HG02981 (cell line): Measurements from ENCODE around the gene ANKRD44.
A peak's percentile ranks its signal among the peaks of the same experiment; 100 is the strongest.

Experiments used
- ATAC-seq: cut with Tn5 transposase; IDR thresholded peaks from one replicate; pipeline ENCODE4 v1.9.1; 2021; ENCODE audit warnings: mild to moderate bottlenecking, moderate library complexity; ENCODE audit not compliant: unreplicated experiment

The ANKRD44 gene

DNA sequence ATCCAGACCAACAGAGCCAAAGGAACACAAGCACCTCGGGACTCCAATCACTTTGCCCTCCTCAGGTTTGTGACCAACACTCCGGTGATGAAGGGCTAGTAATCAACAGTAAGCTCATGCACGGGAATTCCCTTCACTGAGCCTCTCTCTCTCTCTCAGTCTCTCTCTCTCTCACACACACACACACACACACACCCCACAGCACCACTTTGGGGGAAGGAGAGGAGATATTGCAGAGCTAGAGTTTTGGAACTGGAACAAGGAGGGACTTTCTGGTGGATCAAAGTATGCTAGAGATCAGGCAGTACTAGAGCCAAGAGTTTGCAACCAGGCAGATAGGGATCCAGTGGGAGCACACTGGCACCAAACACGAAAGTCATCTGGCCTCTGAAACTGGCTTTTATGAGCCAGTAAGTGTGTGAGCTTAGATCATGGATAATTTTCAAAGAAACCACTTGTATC lies 98.7 kb downstream of the ANKRD44 start:
- ATAC-seq = no peak

DNA sequence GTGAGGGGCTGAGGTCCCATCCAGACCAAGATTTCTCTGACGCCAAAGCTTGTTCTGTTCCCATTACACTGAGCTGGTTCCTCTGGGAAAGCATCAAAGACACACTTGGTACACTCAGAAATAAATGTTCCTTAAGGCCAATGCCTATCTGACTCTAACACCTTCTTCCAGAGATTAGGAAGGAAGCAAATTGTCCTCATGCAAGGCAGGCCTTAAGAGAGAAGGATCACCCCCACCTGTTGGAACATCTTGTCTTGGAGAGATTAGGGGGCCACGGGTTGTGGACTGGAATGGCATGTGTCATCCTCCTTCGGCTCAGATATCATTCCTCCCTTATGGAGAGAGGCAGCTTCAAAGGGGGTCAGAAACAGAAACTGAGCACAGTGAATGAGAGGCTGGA lies 100.2 kb downstream of the ANKRD44 start:
- no peak for ATAC-seq

DNA sequence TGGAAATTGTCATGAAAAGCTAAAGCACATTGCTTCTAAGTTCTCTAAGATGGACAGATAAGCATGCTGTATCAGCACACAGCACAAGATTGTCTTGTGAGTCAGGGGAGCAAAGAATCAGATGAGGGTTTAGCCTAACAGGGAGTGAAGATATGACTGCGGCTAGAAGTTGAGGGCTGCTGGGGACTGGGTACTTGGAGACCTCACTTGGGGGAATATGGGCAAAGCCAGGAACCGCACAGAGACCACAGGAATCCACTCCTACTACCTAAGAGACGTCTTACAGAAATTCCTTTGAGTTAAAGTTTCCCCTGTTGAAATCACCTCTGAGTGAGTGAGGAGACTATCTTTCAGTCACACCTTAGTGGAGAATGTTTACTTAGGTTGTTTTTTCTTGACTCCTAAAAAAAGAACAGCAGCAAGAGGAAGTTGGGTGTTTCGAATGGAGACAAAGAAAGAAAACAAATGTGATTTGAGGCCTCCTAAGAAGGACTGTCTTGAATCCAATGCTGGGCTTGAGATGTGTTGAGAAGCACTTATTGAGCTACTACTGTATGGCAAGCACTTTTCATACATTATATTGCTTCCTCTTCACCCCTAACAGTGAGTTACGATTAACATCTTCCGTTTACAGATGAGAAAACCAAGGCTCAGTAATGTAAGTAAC lies 100.7 kb downstream of the ANKRD44 start:
- ATAC-seq = no peak

DNA sequence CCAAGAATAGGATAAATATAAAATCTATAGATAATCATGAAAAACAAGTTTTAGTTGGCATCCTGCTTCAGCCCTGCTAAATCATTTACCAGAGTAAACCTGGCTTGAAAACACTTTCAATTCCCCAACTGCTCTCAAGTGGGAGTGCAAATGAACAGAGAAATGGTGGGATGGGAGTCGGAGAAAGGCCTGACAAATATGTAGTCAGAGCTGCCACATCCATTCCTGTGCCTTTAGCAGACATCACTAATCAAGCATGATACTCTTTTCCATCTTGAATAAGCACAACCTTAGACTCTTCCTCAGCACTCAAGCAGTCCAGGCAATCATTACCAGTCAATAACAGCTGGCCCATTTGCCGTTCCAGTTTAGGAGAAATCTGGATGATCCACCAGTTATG lies 101.3 kb downstream of the ANKRD44 start:
- ATAC-seq = peak; percentile 24

DNA sequence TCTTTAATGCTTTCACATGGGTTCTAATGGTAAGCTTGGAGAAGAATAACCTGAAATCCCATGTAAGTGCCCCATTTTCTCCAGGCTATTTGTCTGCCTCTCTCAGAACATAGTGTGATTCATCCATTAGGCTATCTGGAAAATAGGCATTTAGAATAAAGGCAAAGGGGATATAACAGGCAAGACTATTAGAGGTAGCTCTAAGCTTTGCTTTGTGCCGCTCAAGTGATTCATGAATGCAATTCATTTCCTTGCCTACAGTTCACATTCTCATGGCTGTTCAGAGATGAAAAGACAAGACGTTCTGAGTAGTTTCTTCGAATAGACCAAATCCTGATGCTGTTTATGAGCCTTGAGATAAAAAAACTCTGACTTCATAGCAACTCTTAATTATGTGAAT lies 101.7 kb downstream of the ANKRD44 start:
- ATAC-seq = no peak

DNA sequence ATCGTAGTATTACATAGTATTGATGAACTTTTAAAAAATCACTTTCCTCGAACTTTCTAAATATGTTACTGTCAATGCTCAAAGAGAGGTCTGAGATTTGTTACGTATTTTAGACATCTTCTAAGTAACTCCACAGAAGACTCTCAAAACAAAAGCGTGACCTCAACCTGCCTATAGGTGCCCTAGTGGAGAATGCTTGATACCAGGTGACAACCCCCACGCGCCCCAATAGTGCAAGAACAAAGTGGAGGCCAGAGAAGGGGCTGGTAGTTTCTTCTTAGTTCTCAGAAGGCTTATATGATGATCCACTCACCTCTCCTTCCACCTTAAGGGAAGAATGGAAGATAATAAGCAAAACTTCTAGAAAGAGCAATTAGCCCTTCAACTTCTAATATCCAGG lies 102.6 kb downstream of the ANKRD44 start:
- ATAC-seq = no peak

DNA sequence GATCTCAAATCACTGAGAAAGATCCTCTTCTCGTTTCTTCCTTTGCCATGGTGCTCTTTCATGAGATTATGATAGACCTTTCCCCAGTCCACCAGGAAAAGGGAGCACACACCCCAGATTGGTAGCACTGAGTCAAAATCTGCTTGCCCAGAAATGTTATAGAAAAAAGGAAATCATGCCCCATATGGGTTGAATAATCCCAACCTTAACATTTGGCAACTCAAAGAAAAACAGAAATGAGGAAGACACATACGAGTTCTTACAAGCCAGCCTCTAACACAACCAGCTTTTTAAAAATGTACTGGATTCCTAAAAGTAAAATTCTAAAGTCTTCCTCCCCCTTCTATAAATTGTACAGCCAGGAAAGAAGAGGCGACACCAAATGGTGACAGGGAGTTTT lies 103.0 kb downstream of the ANKRD44 start:
- ATAC-seq = no peak

DNA sequence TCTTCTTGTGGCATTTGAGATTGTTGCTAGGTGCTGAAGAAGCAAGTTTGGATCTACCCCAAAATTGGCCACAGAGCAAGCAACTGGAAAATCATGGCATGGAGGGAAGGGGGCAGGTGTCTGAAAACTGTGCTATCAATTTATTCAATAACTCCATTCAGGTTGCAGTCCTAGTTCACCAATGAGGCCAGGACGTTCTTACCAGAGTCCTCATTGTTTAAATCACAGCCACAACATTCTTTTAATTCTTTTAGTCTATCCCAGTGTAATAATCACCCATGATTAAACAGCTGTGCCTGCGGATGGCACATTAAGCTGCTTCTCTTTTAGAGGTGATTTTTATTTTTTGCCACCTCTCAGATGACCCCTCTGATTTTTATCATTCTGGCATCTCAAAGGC lies 103.5 kb downstream of the ANKRD44 start:
- ATAC-seq = no peak

DNA sequence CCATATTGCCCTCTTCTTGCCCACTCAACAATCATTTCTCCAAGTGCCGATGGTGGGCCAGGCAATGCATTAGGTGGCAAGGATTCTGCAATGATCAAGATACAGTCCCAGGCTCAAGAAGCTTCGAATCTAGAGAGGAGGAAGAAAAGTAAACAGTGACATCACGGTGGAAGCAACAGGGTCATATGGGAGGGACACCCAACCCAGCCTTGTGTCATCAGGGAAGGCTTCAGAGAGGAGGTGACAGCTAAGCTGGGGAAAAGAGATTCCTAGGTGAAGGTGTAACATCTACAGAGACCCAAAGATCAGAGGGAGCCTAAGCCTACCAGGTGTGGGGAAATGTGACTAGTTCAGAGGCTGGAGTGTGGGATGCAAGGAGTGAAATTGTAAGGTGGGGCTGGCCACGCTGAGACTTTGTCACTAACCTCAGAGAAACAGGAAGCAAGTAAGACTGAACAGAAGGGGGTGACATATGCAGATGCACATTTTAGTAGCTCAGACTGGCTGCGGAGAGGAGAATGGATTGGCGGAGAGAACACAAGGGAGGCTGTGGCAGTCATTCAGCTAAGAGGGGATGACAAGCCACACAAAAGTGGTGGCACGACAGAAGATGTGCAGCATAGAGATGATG lies 104.9 kb downstream of the ANKRD44 start:
- ATAC-seq = peak; percentile 73

DNA sequence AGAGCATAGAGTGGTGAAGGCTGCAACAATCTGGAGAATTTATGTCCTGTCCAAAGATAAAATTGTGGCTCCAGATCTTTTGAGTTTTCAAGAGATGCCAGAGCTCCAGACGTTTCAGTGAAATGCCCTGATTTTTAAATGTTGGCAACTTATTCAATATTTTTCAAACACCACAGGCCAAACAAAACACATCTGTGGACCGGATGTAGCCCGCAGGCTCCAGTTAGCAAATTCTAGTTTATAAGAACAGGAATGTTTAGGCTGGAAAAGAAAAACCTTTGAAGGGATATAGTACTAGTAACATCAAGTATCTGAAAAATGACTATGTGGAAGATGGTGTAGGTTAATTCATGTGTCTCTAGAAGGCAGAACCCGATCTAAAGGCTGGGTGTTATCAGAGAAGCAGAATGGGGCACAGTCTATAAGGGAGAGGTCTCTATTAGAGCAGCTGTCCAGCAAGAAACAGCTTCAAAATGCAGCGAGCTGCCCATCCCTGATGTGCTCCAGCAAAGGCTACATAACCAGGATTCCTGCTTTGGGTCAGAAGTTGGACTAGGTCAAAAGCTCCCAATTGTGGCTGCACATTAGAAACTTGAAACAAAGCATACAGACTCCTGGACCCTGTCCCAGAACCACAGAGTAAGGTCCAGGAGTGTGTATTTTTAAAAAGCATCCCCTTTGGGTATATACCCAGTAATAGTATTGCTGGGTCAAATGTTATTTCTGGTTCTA lies 105.9 kb downstream of the ANKRD44 start:
- ATAC-seq = no peak

DNA sequence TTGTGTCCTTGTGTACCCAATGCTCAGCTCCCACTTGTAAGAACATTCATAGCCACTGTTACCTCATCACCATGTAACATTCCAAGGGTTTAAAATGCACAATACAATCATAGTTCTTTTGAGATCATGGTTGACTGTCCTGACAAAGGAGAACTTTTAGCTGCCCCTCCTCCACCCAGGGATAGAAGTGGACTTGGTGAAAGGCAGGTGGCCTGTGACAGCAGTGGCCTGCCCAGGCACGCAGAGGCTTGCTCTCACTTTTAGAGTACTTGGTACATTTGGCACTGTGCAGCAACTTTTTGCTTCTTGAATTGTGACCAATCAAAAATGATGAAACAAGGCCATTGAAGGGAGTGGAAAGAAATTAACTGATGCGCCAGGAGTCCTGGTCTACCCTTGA lies 108.7 kb downstream of the ANKRD44 start:
- no peak for ATAC-seq

DNA sequence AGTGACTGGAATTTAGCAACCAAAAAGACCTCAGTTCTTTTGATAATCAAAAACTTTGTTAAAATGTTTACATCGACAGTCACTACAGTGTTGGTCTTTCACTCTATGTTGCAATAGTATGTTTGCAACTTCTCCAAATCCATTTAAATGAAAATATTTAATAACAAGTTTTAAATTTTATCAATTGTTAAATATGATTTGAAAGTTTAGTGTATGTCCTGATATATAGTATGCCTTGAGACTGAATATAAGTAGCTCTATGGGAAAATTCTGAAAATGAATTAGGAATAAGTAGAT lies 109.9 kb downstream of the ANKRD44 start:
- ATAC-seq = no peak

DNA sequence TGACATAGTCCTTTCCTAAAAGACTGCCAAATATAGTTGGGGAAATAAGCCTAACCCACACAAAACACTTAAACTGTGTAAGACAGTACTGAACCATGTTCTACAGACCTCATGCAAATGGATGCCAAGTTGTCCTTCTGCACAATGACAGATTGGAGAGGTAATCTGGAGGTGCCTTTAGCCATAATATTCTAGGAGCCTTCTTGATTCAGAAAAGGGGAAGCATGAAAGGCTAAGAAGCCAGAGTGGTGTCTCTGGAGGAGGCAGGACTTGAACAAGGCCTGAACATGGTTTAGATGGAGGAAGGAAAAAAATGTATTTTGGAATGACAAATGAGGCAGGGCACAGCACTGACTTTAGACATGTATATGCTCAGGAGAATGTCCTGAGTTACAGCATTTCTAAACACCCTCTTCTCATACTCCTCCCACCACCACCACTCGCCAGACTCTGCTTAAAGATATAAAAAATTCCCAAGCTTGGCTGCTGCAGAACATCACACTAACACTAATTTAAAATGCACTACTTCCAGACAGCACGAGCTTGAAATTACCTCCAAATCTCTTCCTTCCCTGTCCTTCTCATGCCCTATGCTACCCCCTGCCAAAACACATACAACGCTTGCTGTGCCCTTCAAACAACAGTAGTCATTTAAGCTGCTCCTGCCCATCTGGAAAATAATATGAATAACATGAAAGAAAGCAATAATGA lies 110.4 kb downstream of the ANKRD44 start:
- ATAC-seq = no peak

DNA sequence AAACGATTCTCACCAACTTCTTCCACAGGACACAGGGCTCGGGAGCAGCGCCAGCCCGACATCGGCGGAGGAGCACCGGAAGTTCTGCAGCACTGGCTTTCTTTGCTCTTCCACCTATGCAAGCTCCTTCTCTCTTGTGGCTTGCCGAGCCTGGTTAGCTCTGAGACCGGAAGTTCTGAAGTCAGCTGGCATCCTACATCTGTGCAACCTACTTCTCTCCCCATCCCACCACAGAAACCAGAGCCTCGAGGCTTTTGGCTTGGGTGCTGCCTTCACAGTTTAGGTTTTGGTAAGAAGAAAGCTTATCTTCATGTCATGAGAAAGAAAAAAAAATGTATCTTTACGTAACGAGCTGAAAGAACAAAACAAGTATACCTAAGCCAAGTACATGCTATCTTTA lies 111.7 kb downstream of the ANKRD44 start:
- peak; percentile 99 for ATAC-seq

DNA sequence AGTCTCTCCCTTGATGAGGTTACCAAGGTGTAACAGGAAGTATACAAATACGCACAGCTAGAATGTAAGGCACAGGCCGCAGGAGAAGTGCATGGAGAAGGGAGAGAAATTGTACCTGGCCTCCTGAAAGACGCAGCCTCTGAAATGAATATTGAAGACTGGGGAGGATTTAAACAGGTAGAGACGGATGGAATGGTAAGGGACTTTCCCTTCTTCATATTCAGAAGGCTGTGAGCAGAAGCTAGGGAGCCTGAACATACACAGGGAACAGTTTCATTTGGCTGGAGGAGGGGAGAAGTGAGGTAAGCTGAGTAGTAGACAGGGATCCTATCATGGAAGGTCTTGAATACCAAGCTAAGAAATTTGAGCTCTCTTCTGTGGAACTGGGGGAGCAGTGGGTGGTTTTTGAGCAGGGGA lies 112.7 kb downstream of the ANKRD44 start:
- no peak for ATAC-seq

DNA sequence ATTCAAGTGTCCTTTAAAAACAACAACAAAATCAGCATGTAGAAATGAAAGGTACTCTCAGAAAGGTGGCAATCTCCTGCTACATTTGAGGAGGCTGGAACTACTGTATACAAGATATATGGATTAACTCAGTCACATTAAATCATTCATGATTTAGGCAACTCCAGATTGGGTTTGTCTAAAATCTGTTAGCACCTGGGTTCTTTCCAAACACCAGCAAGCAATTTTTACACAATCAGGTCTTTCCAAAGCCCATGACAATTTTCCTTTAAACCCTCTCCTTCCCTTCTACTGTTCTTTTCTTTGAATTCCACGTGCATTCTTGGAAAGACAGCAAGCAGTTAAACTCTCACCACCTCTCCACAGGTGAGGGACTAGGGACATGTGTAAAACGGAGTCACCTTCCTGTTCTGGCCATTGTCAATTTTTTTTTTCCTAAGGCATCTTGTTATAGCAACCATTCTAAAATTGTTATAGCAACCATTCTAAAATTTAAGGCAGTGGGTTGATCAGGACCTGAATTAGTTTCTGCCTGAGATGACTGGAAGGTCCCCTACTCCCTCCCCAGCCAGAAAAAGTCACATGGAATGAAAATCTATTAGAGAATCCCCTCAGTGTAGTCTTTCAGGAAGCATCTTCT lies 113.9 kb downstream of the ANKRD44 start:
- no peak for ATAC-seq

DNA sequence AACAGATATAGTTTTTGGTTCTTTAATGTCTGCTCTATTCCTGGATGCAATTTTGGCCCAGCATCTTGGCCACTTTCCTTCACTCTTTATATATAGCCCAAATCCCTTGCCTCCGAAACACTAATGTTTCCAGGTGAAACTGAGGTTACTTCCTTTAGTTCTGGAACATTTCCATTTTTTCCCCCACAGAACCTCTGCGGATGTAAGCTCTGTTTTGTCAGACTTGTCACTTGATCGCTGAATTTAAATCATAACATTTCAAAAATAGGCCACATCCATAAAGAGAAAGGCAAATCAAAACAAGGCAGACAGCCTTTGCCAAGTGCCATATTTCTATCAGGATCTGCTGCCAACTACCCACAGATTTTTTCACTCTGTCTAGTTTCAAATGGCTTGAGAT lies 115.1 kb downstream of the ANKRD44 start:
- no peak for ATAC-seq

DNA sequence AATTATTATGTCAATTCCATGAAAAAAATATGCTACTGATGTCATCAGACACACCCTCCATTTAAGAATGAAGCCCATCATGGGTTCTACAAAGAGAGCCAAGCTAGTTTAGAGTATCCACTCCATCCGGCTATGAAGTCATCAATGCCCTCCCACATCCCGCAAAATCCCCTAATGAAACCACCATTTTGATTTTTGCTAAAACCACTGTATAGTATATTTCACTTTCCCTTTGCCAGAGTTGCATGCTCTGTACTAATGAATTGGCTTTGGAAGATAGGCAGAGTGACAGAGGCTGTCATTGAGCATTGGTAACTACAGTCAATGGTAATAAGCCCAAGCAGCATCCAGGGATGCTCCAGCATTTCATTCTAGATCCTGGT lies 118.6 kb downstream of the ANKRD44 start:
- ATAC-seq = peak; percentile 85

DNA sequence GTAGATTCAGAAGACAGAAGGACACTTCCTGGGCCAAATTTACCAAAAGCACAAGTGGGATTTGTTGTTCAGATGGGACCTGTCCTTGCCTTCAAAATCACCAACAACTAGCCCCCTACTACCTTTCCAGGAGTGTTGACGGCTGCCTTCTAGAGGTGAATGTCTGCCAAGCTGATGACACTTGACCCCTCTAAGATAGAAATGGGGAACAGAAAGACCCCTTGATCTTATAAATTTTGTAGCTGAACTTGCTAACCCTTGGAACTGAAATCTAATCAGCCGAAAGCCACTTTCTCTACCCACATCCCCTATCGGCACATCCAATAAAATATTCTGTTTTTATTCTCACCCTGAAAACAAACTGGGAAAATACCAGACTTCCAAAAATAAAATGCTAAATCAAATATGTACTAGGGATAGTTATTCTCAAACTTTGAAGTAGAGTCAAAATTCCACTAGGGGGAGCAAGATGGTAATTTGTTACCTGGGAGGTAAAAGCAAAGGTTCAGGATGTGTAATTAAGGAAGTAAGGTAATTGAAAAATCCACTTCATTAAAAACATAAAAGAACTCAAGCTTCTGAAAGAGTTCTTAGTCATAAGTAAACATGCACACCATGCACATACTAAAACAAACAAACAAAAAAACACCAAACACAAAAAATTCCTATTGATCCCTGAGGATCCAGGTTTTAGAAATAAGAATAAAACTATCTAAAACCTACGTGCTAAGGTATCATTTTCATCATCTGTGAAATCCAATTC lies 119.2 kb downstream of the ANKRD44 start:
- no peak for ATAC-seq

DNA sequence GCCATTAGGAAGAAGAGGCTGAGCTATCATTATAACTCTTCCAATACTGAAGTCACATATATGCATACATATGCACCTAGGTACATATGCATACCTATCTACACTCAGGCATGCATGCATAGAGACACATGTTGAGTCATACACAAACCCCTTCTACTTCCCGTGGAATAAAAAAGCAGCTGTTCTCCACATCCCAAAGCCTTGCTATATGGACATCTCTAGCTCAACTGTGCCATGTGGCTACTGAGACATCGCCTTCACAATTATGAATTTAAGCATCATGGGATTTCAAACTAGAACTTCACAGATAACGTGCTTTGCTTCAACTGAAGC lies 120.5 kb downstream of the ANKRD44 start:
- ATAC-seq = no peak
